ENCODE data around the gene MYO18A.
"Not testable (repeated sequence)": the region's sequence is repeated elsewhere in the genome, so short reads cannot be mapped to it uniquely, and the experiment has no call there.

Gene MYO18A

GRCh38 chr17:29102046-29102445, 78.2 kb downstream of the MYO18A start:
- DNase-seq, result no peak

- DNase-seq, result no peak
Measured at GRCh38 chr17:29100296-29100695, 79.9 kb downstream of the MYO18A start.

GRCh38 chr17:29099527-29099926, 80.7 kb downstream of the MYO18A start:
- DNase-seq, result no peak

- DNase-seq, result no peak
Measured at GRCh38 chr17:29096094-29096493, 84.1 kb downstream of the MYO18A start.

GRCh38 chr17:29095439-29095838, 84.8 kb downstream of the MYO18A start:
- DNase-seq, result no peak

GRCh38 chr17:29094101-29094708, 86.0 kb downstream of the MYO18A start:
- DNase-seq, result no peak

GRCh38 chr17:29093090-29093871, 86.9 kb downstream of the MYO18A start:
- DNase-seq, result no peak

GRCh38 chr17:29091606-29092289, 88.5 kb downstream of the MYO18A start:
- DNase-seq, result no peak

GRCh38 chr17:29090750-29091605, 89.2 kb downstream of the MYO18A start:
- no peak for DNase-seq

GRCh38 chr17:29090108-29090507, 90.1 kb downstream of the MYO18A start:
- DNase-seq, result no peak

- no peak for DNase-seq
Measured at GRCh38 chr17:29089601-29090044, 90.6 kb downstream of the MYO18A start.

GRCh38 chr17:29088782-29089181, 91.4 kb downstream of the MYO18A start:
- DNase-seq, result not testable (repeated sequence)

- DNase-seq, result no peak
Measured at GRCh38 chr17:29086628-29087332, 93.4 kb downstream of the MYO18A start.

GRCh38 chr17:29085223-29085622, 95.0 kb downstream of the MYO18A start:
- DNase-seq, result no peak

GRCh38 chr17:29084541-29085146, 95.6 kb downstream of the MYO18A start:
- DNase-seq, result no peak

GRCh38 chr17:29080965-29081364, 99.2 kb downstream of the MYO18A start:
- no peak for DNase-seq

- no peak for DNase-seq
Measured at GRCh38 chr17:29080323-29080722, 99.9 kb downstream of the MYO18A start.

- DNase-seq, result no peak
Measured at GRCh38 chr17:29079887-29080286, 100.3 kb downstream of the MYO18A start.

GRCh38 chr17:29079433-29079832, 100.8 kb downstream of the MYO18A start:
- DNase-seq, result no peak

GRCh38 chr17:29078183-29079045, 101.8 kb downstream of the MYO18A start:
- DNase-seq, result no peak

- no peak for DNase-seq
Measured at GRCh38 chr17:29077320-29077719, 102.9 kb downstream of the MYO18A start.

Measured in stimulated activated CD4-positive, alpha-beta T cell treated with anti-CD3 and anti-CD28 coated beads, Interleukin-4, amount 100 ng/mL, for 1 hour (primary cell).